T-helper 1 cell treated with Interleukin-12 subunit alpha and Interleukin-12 subunit beta and Interleukin-4 antibody, amounts not matched to agents 30 μg/mL and 1 μg/mL, for 36 hours (primary cell): ENCODE measurements around the gene SARDH.

Experiments used
- H3K27ac Mint-ChIP-seq: one replicate; pipeline ENCODE4 v1.8.0; 2021; ENCODE audit warnings: mild to moderate bottlenecking, mixed read lengths
- H3K27me3 Mint-ChIP-seq: one replicate; pipeline ENCODE4 v1.8.0; 2021; ENCODE audit warnings: low read depth, mixed read lengths
- H3K36me3 Mint-ChIP-seq: one replicate; pipeline ENCODE4 v1.8.0; 2021; ENCODE audit warnings: low read depth, mixed read lengths
- H3K4me1 Mint-ChIP-seq: one replicate; pipeline ENCODE4 v1.8.0; 2021; ENCODE audit warnings: low read depth, mixed read lengths
- H3K4me3 Mint-ChIP-seq: one replicate; pipeline ENCODE4 v1.8.0; 2021; ENCODE audit warnings: mild to moderate bottlenecking, moderate library complexity, mixed read lengths
- H3K9me3 Mint-ChIP-seq: one replicate; pipeline ENCODE4 v1.8.0; 2021; ENCODE audit warnings: mixed read lengths

The SARDH gene

DNA sequence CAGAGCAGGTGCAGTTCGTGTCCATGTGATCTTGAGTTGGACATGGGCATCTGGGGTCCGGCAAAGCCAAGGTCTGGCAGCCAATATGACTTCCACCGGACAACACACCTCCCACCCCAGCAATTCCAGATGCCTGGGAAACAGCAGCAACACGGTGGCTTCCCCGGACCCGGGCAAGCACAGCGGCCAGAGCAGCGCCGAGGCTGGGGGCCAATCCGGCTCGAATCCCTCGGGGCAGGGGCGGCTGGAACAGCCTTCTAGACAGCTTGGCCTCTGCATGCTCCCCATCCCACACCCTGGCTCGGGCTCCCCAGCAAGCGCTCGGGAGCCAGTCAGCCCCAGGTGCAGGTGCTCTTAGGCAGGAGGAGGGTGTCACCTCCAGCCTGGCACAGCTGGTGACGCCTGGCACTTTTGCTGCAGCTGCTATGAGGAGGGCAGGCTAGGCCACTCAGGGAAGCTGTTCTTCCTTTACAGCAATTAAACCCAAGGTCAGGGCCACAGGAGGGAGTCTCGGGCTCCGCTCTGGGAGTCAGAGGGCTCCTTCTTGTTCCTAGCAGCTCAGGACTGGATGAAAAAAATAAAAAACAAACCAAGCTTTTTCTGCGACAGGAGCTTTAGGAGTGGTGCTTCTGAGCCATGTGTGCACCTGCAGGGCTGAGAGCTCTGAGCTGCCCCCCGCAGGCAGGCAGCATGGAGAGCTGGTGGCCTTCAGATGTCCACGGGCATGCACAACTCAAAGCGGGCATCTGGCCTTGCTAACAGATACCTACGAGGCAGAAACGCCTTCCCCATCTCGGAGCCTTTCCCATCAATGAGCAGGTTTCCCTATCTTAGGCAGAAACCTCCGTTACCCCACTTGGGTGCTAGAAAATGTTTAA is 73.7 kb downstream of the SARDH start:
- H3K36me3 Mint-ChIP-seq: no peaks in the 10 kb centered on the region
- no peak overlapping the region for H3K4me3 Mint-ChIP-seq
- H3K27ac Mint-ChIP-seq: no peak overlapping the region
- no peaks in the 10 kb centered on the region for H3K9me3 Mint-ChIP-seq
- H3K27me3 Mint-ChIP-seq: peaks cover under 1% of the 10 kb centered on the region
- no peaks in the 10 kb centered on the region for H3K4me1 Mint-ChIP-seq

DNA sequence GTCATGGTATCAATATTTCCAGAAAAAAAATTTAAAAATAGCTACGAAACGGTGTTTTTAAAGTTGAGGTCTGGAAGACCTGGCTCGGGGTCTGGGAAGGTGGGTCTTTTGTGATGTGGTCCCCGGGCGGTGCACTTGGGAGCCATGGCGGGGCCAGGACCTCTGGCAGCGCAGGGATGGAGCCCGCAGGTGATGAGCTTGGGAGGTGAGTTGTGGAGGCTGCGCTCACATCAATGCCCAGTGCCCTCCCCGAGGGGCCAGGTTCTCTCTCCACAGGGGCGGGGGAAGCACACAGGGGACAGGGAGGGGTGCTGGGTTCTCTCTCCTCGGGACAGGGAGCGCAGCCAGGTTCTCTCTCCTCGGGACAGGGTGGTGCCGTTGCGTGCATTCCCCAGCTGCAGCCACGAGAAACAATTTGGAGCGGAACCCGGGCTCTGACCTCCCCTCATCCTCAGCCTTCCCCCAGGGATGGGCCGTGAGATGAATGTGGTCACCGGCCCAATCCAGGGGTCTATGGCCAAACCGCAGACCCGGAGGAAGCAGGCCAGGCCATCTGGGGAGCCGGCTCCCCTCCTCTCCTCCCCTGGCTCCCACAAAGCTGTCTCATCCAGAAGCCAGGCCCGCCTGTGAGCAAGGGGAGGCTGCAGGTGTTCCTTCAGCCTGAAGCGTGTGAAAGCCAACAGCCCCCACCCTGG is 76.2 kb downstream of the SARDH start:
- Mint-ChIP-seq H3K36me3 (no peaks in the 10 kb centered on the region), H3K27ac (no peak overlapping the region), H3K4me3 (no peak overlapping the region), H3K4me1 (no peaks in the 10 kb centered on the region), H3K27me3 (peaks cover 24% of the 10 kb centered on the region), H3K9me3 (no peaks in the 10 kb centered on the region)

DNA sequence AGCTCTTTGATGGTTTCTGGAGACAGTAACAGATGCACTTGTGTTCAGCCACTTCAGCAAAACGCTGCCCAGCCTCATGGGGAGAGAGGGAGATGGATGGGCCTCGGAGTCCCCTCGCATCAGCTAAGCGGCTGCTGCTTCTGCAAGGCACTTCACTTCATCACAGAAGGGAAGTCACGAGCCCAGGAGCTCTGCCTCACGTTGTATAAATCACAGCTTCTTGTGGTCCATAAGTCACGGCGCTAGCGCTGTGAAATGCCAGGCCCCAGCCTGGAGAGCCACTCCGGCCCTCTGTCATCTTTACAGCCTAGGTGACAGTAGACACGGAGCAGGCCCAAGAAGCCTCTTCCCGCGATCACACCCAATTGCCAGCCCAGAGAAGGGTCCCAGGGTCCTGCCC is 78.6 kb downstream of the SARDH start:
- H3K27me3 Mint-ChIP-seq: peaks cover 38% of the 10 kb centered on the region
- H3K9me3 Mint-ChIP-seq: no peaks in the 10 kb centered on the region
- H3K36me3 Mint-ChIP-seq: no peaks in the 10 kb centered on the region
- H3K27ac Mint-ChIP-seq: no peak overlapping the region
- no peak overlapping the region for H3K4me3 Mint-ChIP-seq
- H3K4me1 Mint-ChIP-seq: no peaks in the 10 kb centered on the region

DNA sequence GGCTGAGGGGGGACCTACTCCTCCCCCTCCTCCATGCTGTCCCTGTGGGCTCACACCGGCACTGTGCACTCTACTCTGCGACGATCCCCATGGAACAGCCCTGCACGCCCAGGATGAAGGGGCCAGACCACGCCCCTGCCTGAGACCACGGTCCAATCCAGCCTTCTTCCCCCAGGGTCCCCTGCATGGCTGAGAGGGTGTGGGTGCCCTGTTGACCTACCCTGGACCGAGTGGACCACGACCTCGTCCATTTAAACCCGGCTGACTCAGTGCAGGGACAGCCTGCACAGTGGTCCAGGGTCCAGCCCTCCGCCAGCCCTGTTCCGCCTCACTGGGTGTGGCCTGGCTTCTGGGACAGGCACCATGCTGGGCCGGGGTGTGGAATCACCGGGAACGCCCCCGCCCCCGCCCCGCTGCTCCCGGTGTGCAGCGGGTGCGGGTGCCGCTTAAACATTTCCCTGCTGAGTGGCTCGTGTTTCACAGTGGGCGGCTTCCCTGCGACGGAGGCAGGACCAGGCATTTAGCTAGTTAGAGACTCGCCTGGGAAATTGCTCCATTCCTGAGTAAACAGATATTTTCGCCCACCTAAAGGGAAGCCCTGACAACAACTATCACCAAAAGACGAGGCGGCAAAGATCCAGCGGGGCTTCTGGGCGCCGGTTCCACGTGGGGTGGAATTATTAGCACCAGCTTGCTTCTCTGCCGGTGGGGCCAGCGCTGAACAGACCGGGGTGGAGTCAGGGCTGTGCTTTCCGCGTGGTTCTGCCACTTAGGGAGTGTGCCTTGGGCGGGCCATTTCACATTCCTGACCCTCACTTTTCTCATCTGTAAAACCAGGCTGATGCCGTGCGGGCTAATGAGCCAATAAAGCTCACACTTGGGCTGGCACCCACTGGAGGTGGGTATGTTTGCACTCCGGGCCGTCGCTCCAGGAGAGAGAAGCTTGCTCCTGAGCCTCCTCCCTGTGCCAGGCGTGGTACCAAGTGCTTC is 79.4 kb downstream of the SARDH start:
- peaks cover 38% of the 10 kb centered on the region for H3K27me3 Mint-ChIP-seq
- H3K4me3 Mint-ChIP-seq: no peak overlapping the region
- no peaks in the 10 kb centered on the region for H3K4me1 Mint-ChIP-seq

GRCh38 chr9:133657120-133657661 is 81.0 kb downstream of the SARDH start:
- Mint-ChIP-seq H3K4me1 (no peaks in the 10 kb centered on the region), H3K27ac (no peak overlapping the region), H3K4me3 (no peak overlapping the region), H3K36me3 (no peaks in the 10 kb centered on the region), H3K27me3 (peaks cover 38% of the 10 kb centered on the region), H3K9me3 (no peaks in the 10 kb centered on the region)

More for the DNA sequence above, 79.4 kb downstream of the SARDH start:
- Mint-ChIP-seq H3K9me3 (no peaks in the 10 kb centered on the region), H3K27ac (no peak overlapping the region), H3K36me3 (no peaks in the 10 kb centered on the region)

DNA sequence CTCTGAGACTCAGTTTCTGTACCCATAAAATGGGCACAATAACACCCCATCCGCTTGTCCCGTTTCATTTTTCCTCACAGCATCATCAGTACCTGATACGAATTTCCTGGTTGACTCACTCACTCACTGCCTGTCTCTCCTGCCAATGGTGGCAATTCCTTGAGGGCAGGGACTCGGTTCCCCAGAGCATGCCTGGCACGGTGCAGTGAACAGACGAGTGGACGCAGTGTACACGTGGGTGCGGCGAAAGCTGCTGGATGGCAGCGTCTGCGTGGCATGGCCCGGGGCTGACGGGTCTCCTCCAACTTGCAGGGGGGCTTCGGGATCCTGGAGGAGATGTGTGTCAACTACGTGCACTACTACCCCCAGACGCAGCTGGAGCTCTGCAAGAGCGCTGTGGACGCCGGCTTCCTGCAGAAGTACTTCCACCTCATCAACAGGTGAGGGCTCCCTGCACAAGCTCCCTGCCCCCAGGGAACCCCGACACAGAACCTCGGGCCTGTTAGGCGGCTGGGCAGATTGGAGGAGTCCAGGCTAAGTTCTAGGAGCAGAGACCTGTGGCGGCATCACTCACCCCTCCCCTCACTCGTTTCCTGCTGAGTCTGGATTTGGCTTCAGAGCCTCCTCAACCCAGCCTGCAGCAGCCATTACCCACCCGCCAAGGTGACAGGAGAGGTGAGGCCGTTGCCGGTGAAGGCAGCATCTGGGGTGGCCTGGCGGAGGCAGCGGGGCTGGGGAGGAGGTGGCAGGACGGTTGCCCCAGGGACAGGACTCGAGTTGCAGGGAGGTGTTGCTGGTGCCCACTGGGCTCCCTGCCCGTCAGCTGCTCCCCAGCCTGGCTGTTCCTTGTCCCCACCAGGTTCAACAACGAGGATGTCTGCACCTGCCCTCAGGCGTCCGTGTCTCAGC is 81.7 kb downstream of the SARDH start:
- no peaks in the 10 kb centered on the region for H3K4me1 Mint-ChIP-seq
- H3K36me3 Mint-ChIP-seq: no peaks in the 10 kb centered on the region
- H3K4me3 Mint-ChIP-seq: no peak overlapping the region
- no peak overlapping the region for H3K27ac Mint-ChIP-seq
- H3K9me3 Mint-ChIP-seq: no peaks in the 10 kb centered on the region
- H3K27me3 Mint-ChIP-seq: peaks cover 38% of the 10 kb centered on the region

DNA sequence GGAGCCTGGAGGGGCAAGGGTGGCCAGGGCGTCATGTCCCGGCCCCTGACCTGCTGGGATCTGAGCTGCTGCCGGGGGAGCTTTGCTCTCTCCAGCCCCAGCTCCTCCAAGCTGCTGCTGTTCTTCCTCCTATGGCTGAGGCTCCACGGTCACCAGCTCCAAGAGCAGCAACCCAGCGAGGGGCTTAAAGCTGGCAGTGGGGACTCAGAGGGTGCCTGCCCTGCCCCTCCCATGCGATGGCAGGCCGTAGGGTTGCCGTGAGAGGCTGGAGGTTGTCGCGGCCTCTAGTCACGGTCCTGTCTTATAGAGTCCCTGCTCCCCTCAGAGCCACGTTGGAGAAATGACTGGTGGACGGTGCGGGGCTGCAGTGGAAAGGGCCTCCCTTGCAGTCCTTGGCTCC is 82.5 kb downstream of the SARDH start:
- no peak overlapping the region for H3K27ac Mint-ChIP-seq
- no peaks in the 10 kb centered on the region for H3K9me3 Mint-ChIP-seq
- no peaks in the 10 kb centered on the region for H3K4me1 Mint-ChIP-seq
- H3K27me3 Mint-ChIP-seq: peaks cover 38% of the 10 kb centered on the region
- H3K4me3 Mint-ChIP-seq: no peak overlapping the region
- no peaks in the 10 kb centered on the region for H3K36me3 Mint-ChIP-seq

GRCh38 chr9:133654736-133655657 is 83.2 kb downstream of the SARDH start:
- no peaks in the 10 kb centered on the region for H3K4me1 Mint-ChIP-seq
- H3K4me3 Mint-ChIP-seq: no peak overlapping the region
- H3K27ac Mint-ChIP-seq: no peak overlapping the region
- no peaks in the 10 kb centered on the region for H3K9me3 Mint-ChIP-seq
- no peaks in the 10 kb centered on the region for H3K36me3 Mint-ChIP-seq
- H3K27me3 Mint-ChIP-seq: peaks cover 38% of the 10 kb centered on the region

GRCh38 chr9:133653638-133654037 is 84.5 kb downstream of the SARDH start:
- H3K27me3 Mint-ChIP-seq: peaks cover 30% of the 10 kb centered on the region

GRCh38 chr9:133650026-133650425 is 88.1 kb downstream of the SARDH start:
- H3K27ac Mint-ChIP-seq: no peak overlapping the region
- H3K4me1 Mint-ChIP-seq: no peaks in the 10 kb centered on the region
- no peaks in the 10 kb centered on the region for H3K36me3 Mint-ChIP-seq
- H3K4me3 Mint-ChIP-seq: no peak overlapping the region
- peaks cover 1% of the 10 kb centered on the region for H3K27me3 Mint-ChIP-seq
- no peaks in the 10 kb centered on the region for H3K9me3 Mint-ChIP-seq

More at GRCh38 chr9:133653638-133654037, 84.5 kb downstream of the SARDH start:
- Mint-ChIP-seq H3K27ac (no peak overlapping the region), H3K4me1 (no peaks in the 10 kb centered on the region), H3K9me3 (no peaks in the 10 kb centered on the region), H3K36me3 (no peaks in the 10 kb centered on the region), H3K4me3 (no peak overlapping the region)

- no peak overlapping the region for H3K4me3 Mint-ChIP-seq
- H3K27ac Mint-ChIP-seq: no peak overlapping the region
- H3K9me3 Mint-ChIP-seq: no peaks in the 10 kb centered on the region
- H3K4me1 Mint-ChIP-seq: no peaks in the 10 kb centered on the region
- no peaks in the 10 kb centered on the region for H3K36me3 Mint-ChIP-seq
- no peaks in the 10 kb centered on the region for H3K27me3 Mint-ChIP-seq
Observed at GRCh38 chr9:133649194-133649593, 89.0 kb downstream of the SARDH start.

DNA sequence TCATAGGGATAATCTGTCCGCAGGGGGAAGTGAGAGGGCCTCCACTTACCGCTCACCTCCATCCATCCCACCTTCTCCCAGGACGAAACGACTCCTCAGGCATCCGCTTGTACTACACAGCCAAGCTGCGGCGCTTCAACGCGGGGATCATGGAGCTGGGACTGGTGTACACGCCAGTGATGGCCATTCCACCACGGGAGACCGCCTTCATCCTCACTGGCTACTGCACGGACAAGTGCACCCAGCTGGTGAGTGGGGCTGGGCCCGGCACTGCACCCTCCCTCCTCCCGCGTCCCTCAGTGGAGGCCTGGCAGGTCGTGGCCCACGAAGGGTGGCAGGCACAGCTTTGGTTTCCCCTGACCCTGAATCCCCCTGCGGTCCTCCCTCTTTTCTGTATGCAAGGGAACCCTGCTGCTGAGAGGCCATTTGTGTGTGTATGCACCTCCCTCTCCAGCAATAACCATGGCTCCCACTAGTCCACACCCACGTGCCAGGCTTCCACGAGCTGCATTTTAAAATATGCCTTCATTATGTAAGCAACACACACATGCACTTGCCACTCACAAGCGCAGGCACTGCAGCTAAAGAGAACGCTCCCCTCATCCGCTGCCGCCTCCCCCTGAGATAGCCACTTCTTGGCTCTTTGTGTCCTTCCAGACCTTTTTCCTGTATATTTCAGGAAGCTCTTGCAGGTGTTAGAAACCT is 90.2 kb downstream of the SARDH start:
- H3K27ac Mint-ChIP-seq: no peak overlapping the region
- no peaks in the 10 kb centered on the region for H3K9me3 Mint-ChIP-seq
- H3K4me1 Mint-ChIP-seq: no peaks in the 10 kb centered on the region
- H3K4me3 Mint-ChIP-seq: no peak overlapping the region
- H3K36me3 Mint-ChIP-seq: no peaks in the 10 kb centered on the region
- no peaks in the 10 kb centered on the region for H3K27me3 Mint-ChIP-seq
